GM12878 (cell line): ENCODE measurements around the gene SKIDA1. TPM values are rescaled to one million over a fixed set of nuclear protein-coding genes. Genes with fewer than 3 reads are reported as not detected.

Experiments
- ATAC-seq: fragments of 200-7000 bp; cut with Tn5 transposase; 3 replicates; pipeline ENCODE4 v1.9.1; 2020; ENCODE audit warnings: mild to moderate bottlenecking, moderate library complexity
- BruUV-seq: library from RNA; stranded (reverse); fragments of 400-500 nt; replicated peaks from 2 replicates; lab custom pipeline; 2021; lab: Mats Ljungman, UMichigan
- CTCF ChIA-PET: fragments of 300-600 bp; sonication (Branson Sonifier 250); formaldehyde crosslinking; extraction: SDS; loops from one replicate; lab custom pipeline; 2021; ENCODE audit warnings: inconsistent platforms; lab: Yijun Ruan, JAX
- POLR2A ChIA-PET: fragments of 350-600 bp; formaldehyde crosslinking; extraction: SDS; loops from one replicate; lab custom pipeline; 2021; ENCODE audit warnings: inconsistent platforms; lab: Charles Lee
- RAD21 ChIA-PET: fragments of 300-600 bp; sonication (Branson Sonifier 250); formaldehyde crosslinking; loops from one replicate; lab custom pipeline; 2023; ENCODE audit warnings: antibody characterized with exemption; ENCODE audit not compliant: unreplicated experiment; lab: Charles Lee
- SMC1A ChIA-PET: fragments of 300-600 bp; sonication (Branson Sonifier 250); formaldehyde crosslinking; loops from one replicate; lab custom pipeline; 2023; ENCODE audit not compliant: unreplicated experiment, uncharacterized antibody; lab: Charles Lee
- DNase-seq: peaks from one replicate; pipeline ENCODE4 v3.0.0-alpha.2; 2011; ENCODE audit warnings: low read depth, low spot score
- FAIRE-seq: peaks from 3 replicates; lab custom pipeline; 2011; peaks lifted over from hg19 to GRCh38; lab: Jason Lieb, UNC
- H2AFZ ChIP-seq: 2 replicates; pipeline ENCODE4 v1.6.0; 2011; ENCODE audit warnings: low read depth, low read length, control low read depth; ENCODE audit not compliant: control insufficient read depth
- H3K27ac ChIP-seq: 2 replicates; pipeline ENCODE4 v1.5.1; 2011; ENCODE audit warnings: control low read depth; ENCODE audit not compliant: control insufficient read depth, insufficient read depth
- H3K27me3 ChIP-seq, 2 experiments: replicated peaks in 1 of 2; 2 replicates each; pipeline versions ENCODE4 v1.6.0 to v1.6.1; 2011; ENCODE audit warnings: low read length in 1 of 2; ENCODE audit not compliant: control insufficient read depth in 2 of 2, insufficient read depth in 2 of 2
- H3K36me3 ChIP-seq, 2 experiments: 2 replicates each; pipeline ENCODE4 v1.5.1; 2011; ENCODE audit warnings: low read length in 1 of 2; ENCODE audit not compliant: control insufficient read depth in 2 of 2, insufficient read depth in 2 of 2
- H3K4me1 ChIP-seq: 2 replicates; pipeline ENCODE4 v1.6.1; 2011; ENCODE audit warnings: mild to moderate bottlenecking, low read length, moderate library complexity, mixed read lengths; ENCODE audit not compliant: control insufficient read depth, insufficient read depth
- H3K4me2 ChIP-seq: 2 replicates; pipeline ENCODE4 v1.6.0; 2011; ENCODE audit warnings: control low read depth; ENCODE audit not compliant: control insufficient read depth, insufficient read depth
- H3K4me3 ChIP-seq: fragments of 200-600 bp; sonication (generic); 2 replicates; pipeline ENCODE4 v1.5.1; 2016
- H3K79me2 ChIP-seq: 2 replicates; pipeline ENCODE4 v1.6.0; 2011; ENCODE audit warnings: low read length; ENCODE audit not compliant: control insufficient read depth, insufficient read depth
- H3K9ac ChIP-seq: 2 replicates; pipeline ENCODE4 v1.8.0; 2011; ENCODE audit warnings: low read length, control low read depth, mixed read lengths; ENCODE audit not compliant: control insufficient read depth, insufficient read depth
- H3K9me3 ChIP-seq: replicated peaks from 3 replicates; pipeline ENCODE4 v1.5.1; 2011; ENCODE audit warnings: mild to moderate bottlenecking, low read length; ENCODE audit not compliant: control insufficient read depth, insufficient read depth
- H4K20me1 ChIP-seq: 2 replicates; pipeline ENCODE4 v1.6.0; 2011; ENCODE audit not compliant: control insufficient read depth, insufficient read depth
- ATF3 ChIP-seq: IDR thresholded peaks from 2 replicates; pipeline ENCODE4 v1.6.1; 2011; ENCODE audit warnings: low read depth, mild to moderate bottlenecking, low read length, moderate library complexity, borderline replicate concordance; ENCODE audit errors: extremely low read depth
- BMI1 ChIP-seq: fragments of 450-650 bp; IDR thresholded peaks from 2 replicates; pipeline ENCODE4 v1.6.1; 2016; ENCODE audit warnings: mild to moderate bottlenecking, moderate library complexity, borderline replicate concordance
- NR2C2 ChIP-seq: IDR thresholded peaks from 2 replicates; pipeline ENCODE4 v1.6.1; 2011; ENCODE audit warnings: borderline replicate concordance, low read depth; ENCODE audit not compliant: control insufficient read depth, insufficient read length
- WGBS: methylation state at CpG from one replicate; pipeline ENCODE4 v1.1.6; 2016; ENCODE audit warnings: low lambda C conversion rate; ENCODE audit not compliant: insufficient replicate concordance, insufficient coverage; ENCODE audit errors: missing lambda C conversion rate; 5-methylcytosine and 5-hydroxymethylcytosine counted together
- in situ Hi-C: fragments of 300-500 bp; cut with MboI; formaldehyde crosslinking; loops from 9 replicates; pipeline ENCODE4 v1.14.3; 2018; ENCODE audit warnings: mixed read lengths
- intact Hi-C: fragments of 100-400 bp; cut with micrococcal nuclease; formaldehyde crosslinking; loops from one replicate; pipeline ENCODE4 v1.14.2; 2022; ENCODE audit not compliant: unreplicated experiment
- polyA plus RNA-seq, 11 experiments: library from polyadenylated mRNA; depleted of rRNA in 4 of 11; unstranded in 6 of 11; stranded (reverse) in 5 of 11; fragments of >200 nt; fragmentation: Nextera tagmentation in 4 of 11; fragmentation: Illumina TruSeq in 1 of 11; extraction: Ambion mirVana in 4 of 11; extraction: Trizol in 1 of 11; gene quantifications; 1 replicate in 1 of 11; 2 replicates in 10 of 11; pipeline versions ENCODE4 v1.2.1 to v1.2.3, GENCODE V29; 2011 to 2016; ENCODE audit warnings: inconsistent platforms in 2 of 11, missing spikeins in 2 of 11, low read depth in 1 of 11
- total RNA-seq, 4 experiments: library from RNA; depleted of rRNA in 3 of 4; stranded (reverse); fragments of >200 nt in 3 of 4; fragmentation: Illumina TruSeq in 1 of 4; extraction: Trizol in 1 of 4; gene quantifications; 2 replicates each; pipeline versions ENCODE4 v1.2.1 to v1.2.3, GENCODE V29; 2013 to 2021

Gene SKIDA1
- total and polyA plus RNA-seq, 10 of the 15 experiments (the other 5 are each of a cell fraction or from before 2014, with no cell fraction given) = 0.05 to 0.90 (median 0.28) TPM

DNA sequence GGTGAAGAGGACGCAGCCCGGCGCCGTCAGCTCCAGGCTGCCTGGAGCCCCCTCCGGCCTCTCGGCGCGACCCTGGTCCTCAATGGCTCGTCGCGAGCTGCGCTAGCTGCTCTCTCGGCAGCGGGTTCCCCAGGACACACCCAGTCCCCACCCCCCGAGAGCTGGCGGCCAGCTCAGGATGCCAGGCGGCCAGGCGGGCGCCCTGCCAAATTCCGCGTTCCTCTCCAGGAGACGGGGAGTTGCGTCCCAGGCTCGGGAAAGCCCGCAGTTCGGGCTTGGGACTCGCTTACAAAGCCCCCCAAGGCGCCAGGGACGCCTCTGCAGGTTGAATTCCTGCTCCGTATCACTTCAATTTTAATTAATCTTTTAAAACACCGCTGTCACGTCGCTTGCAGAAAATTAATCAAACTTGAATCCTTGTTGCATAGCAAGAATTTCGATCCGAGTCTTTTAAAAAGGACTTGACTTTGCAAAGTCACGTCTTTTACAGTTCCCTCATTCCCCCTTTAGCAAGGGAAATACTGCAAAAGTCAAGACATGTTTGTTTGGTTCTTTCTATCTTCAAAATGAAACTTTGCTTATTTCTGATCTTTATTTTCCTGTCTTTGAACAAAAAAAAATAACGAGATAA, 28.2 kb downstream of the SKIDA1 start:
- Histone ChIP-seq H3K36me3 (no peaks in the 10 kb centered on the region), H3K9ac (no peak overlapping the region; the same call in 1 of the 2 replicates), H3K27ac (no peak overlapping the region), H3K4me2 (peak overlapping the region; percentile 100), H3K4me3 (peak overlapping the region; percentile 65), H3K4me1 (peaks cover 20% of the 10 kb centered on the region), H2AFZ (peak overlapping the region; percentile 86), H3K9me3 (no peaks in the 10 kb centered on the region), H4K20me1 (no peaks in the 10 kb centered on the region), H3K27me3 (peaks cover 5 to 18% of the 10 kb centered on the region in 2 experiments), H3K79me2 (no peaks in the 10 kb centered on the region)
- ChIA-PET RAD21 (interaction anchor here (0.5 to 3.3 kb wide), 8 partner anchors 21 to 1492 kb away, joined by 3 to 22 read pairs (median 5); partner anchors contain the start of genes DNAJC1 and SKIDA1), SMC1A (interaction anchor here (0.5 to 3.4 kb wide), 10 partner anchors 11 to 492 kb away, joined by 3 to 19 read pairs (median 4); no protein-coding TSS in a partner anchor), CTCF (interaction anchor here (0.6 to 5.6 kb wide), 17 partner anchors 17 to 1493 kb away, joined by 3 to 66 read pairs (median 4); no protein-coding TSS in a partner anchor), POLR2A (interaction anchor here (0.6 to 0.7 kb wide), 4 partner anchors 11 to 1360 kb away, joined by 3 to 9 read pairs (median 5); no protein-coding TSS in a partner anchor)
- TF ChIP-seq NR2C2 = no peak
- TF ChIP-seq ATF3 = no peak
- peak; percentile 67 for TF ChIP-seq BMI1
- intact Hi-C loops (loop anchor here (5.0 to 10.0 kb wide), 2 partner anchors 455 to 818 kb away; partner anchors contain the start of gene COMMD3), in situ Hi-C loops (loop anchor here (5.0 to 25.0 kb wide), 3 partner anchors 210 to 1515 kb away; no protein-coding TSS in a partner anchor)
- BruUV-seq = no TSS peak
- DNase-seq (no peak), FAIRE-seq (no peak), ATAC-seq (peak; percentile 6; the same call in 2 of the 3 replicates)
- 3% methylated on average over 37 of the region's 37 CpGs for WGBS
